ENCODE results near the gene CXCR2.
A peak's percentile ranks its signal among the peaks of the same experiment; 100 is the strongest.
"Not testable (repeated sequence)": the region's sequence is repeated elsewhere in the genome, so short reads cannot be mapped to it uniquely, and the experiment has no call there.

CXCR2 gene

DNA sequence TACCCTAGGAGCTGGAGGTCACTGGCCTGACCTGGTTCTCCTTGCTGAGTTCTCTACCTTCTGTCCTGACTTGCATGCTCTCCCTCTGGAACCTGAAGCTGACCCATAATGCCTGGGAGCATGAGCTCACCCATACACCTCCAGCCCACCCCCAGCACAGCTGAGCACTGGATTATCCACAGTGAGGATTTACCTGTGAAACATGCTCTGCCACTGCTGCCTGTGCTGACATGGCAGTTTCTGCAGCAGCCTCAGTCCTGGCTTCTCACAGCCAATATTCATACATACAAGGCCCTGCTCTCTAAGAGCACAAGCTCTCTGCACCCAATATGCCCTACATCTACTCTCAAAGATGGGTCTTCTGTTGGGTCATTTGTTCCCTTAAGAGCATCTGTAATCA, 5.0 kb downstream of the CXCR2 start:
- no peak for DNase-seq

DNA sequence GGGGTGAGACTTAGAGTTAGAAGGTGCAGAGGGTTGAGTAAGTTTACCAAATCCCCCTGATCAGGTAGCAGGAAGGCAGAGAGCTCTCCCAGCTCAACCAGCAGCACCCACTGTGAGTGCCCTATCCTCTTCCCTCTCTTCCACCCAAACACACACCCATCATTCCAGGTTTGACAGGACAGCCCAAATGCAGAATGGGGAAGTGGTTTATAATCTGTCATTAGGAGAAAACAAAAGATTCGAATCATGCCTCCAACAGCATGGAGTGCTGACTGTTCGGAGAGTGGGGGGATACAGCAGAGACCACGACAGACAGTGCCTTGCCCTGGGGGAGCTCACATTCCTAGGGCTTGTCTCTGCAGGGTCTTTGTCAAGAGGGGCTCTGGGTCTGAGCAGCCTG, 11.7 kb downstream of the CXCR2 start:
- no peak for DNase-seq

DNA sequence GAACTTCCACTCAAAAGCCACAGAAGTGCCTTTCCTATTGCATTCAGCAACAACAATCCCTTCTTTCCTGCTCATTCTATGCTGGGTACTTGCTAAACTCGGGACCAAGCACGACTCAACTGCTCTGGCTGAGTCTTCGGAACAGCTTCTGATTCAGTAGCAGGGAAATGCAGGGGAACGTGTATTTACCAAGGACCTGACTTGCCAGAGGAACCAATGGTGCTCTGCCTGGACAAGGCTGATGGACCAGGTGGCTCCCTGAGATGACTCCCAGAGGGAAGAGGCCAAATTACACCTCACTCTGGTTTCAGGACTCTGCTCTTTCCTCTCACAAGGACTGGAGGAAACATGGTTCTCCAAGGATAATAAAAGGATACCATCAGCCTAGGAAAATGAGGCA, 12.2 kb downstream of the CXCR2 start:
- DNase-seq, result no peak

DNA sequence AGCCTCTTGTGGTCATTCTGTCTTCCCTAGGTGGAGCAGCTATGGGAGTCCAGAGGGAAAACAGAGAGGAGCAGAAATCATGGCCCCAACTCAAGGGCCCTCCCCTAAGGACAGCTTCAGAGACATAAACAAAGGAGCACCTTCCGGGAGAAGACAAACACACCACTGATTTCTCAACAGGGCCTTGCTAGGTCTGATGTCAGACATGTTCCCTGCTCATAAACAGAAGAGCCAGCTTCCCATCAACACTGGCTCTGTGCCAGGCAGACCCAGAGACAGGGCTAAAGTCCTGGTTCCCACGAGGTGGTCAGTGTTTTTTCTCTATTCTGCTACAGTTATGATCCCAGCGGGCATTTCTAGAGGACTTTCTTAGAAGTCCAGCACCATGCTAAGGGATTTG, 19.3 kb downstream of the CXCR2 start:
- DNase-seq, result no peak

DNA sequence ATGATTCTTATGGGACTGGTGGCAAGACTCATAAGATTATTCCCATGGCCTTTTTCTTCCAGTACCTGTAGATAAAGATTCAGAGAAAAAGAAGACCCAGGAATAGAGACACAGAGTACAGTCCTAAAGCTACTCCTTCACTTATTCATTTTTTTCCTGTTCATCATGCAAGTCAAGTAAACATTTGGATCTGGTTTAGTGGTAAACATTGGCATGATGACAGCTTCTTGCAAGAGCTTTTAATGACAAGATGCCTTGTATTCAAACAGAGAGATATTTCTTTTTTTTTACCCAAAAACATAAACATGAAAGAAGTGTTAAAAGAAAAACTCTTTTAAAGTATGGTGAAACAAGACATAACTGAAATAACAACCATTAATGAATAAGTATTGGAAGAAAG, 20.2 kb downstream of the CXCR2 start:
- no peak for DNase-seq

DNA sequence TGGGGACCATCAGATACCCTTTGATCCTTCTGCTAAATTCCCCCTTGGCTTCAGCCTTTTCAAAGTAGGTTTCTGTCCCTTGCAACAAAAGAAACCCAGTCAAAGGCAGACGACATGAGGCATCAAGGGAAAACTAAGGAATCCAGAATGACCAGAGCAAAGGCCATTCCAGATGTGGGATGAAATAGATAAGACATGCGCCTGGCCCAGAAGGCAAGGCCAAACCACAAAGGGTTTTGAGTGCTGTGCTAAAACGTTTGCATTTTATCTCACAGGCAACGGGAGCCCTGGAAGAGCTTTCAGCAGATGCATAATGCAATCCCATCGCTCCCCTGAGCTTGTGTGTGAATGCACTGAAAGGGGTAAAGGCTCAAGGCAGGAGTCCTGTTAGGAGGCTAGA, 23.3 kb downstream of the CXCR2 start:
- no peak for DNase-seq

DNA sequence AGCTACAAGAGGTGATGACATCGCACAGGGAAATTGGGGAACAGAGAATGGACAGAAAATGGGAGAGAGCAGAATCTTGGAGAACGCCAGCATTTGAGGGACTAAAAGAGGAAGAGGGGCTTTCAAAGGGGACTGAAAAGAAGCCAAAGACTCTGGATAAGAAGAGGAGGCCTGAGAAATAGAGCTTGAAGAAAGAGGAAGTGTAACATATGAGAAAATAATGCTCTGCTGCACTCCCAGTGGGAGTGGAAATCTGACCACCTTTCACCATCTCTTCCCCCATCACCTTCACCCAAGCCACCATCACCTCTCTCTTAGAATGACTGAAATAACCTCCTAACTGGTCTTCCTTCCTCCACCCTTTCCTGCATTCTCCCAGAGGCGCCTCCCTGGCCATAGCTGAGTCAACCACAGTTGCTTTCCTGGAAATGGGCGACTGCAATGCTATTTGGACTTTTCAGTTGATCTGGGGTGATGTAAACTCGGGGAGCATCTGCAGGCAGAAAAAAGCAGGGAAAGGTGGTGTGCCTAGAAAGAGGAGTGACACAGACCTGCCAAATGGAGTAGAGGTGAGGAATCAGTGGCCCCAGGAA, 24.1 kb downstream of the CXCR2 start:
- no peak for DNase-seq

DNA sequence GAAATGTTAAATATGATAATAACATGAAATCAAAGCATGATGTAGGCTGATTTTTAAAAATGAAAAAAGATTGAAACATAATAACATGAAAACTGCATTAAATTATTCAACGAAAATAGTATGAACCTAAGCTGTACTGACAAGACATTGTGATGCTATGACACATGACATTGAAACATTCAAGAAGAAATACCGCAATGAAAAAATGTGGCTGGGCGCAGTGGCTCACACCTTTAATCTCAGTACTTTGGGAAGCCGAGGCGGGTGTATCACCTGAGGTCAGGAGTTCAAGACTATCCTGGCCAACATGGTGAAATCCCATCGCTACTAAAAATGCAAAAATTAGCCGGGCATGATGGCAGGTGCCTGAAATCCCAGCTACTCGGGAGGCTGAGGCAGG, 26.3 kb downstream of the CXCR2 start:
- DNase-seq, result no peak

DNA sequence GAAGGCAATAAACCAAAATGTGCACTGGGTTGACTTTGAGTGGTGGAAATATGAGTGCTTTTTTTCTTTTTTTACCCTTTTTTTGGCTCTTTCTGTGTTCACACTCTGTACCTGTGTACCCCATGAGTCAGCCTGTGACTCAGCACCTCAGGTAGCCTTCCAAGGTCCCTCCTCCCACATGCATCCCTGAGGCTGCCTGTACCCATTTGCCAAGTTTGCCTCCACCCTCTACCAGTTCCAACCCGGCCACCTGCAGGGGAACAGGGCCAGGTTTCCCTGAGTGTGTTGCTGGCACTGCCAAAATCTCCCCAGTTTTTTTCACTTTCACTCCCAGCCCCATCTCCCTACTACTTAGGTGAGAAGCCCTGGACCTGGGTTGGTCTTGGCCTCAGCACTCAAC, 26.9 kb downstream of the CXCR2 start:
- DNase-seq, result peak; percentile 4

DNA sequence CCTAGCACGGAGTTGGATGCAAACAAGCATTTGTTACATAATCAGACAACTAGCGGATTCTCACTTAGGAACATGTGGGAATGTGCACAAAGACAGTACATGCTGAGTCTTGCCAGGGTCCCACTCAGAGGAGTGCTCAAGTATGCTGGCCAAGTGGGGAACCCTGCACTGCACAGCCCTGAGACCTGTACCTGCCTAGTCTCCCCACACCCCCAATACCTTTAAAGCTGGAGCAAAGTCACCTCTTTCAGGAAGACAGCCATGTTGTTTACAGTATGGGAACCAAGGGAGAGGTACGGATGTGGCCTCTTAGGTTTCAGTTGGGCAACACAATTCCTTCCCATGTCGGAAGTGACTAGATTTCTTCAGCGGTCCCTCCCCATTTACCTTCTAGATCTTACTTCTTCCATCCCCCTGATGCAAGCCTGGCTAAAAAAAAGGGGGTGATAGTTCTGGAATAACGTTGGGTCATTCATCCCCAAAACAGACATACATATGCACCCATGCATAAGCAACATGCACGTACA, 30.2 kb downstream of the CXCR2 start:
- no peak for DNase-seq

DNA sequence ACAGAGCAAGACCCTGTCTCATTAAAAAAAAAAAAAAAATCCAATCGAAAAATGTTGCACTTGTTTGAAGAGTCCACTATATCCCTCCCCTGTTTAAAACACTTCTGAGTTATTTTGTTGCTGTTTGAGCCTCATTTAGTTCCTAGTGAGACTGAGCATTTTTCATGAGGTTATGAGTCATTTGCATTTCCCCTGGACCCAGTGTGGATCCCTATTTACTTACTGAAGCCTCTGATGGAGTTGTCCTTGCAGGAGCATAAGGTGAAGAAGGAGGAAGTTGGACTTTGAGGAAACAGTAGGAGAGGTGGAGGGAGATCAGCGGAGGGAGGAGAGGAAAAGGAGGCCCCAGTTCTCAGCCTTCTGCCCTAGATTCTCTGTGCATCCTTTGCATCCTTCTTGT, 35.8 kb downstream of the CXCR2 start:
- DNase-seq, result no peak

DNA sequence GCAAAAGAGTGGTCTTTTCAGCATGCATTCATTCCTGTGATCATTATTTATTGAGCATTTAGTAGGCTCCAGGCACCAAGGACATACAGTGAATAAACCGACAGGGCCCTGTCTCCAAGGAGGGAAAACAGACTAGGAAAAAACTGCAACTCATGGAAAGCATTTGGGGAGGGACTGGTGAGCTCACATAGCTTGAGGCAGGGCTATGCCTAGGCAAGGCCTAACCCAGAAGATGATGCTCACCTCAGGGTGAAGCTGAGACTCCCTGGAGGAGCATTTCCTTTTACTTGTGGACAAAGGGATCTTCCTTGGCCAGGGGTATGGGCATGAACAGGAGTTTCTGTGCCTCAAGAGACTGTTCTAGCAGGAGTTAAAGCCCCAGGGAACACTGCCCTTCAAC, 37.0 kb downstream of the CXCR2 start:
- DNase-seq, result no peak

DNA sequence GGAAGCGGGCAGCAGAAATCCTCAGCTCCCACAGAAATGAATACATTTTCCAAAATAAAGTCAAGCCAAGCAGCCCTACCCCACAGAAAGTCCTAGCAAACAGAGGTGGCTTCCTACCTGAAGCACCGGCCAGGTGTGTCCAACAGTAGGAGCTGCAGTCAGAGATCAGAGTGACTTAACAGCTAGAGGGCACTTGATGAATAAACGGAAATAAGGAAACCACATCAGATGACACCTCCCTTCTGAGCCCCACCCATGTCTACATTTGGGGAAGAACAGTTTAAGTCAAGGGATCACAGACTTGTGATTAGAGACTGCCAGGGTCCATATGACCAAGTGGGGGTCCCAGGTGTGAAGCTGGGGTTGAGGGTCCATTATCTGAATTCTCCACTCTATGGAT, 41.0 kb downstream of the CXCR2 start, which contains the start of gene CXCR1:
Gene CXCR1 (minus strand): TSS at position 172 of the 400 bp plus-strand sequence. CDS start 1,751 bp downstream, outside the sequence.
- peak; percentile 9 for DNase-seq

DNA sequence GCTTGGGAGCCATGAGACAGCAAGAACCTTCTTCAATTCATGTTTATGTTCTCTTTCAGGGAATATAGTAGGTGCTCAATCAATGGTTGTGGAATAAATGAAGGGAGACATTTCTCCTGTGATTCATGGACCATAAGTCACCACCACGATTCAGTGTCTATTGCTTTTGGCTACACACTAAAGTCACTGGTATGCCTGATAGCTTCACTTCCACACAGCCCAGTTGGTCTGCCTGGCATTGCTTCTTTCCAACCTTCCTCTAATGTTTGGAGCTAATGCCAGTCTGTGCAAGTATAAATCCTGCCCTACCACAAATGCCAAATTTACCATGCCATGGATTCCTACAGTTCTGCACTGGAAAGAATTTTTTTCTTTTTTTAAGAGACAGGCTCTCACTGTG, 42.2 kb downstream of the CXCR2 start:
- no peak for DNase-seq

DNA sequence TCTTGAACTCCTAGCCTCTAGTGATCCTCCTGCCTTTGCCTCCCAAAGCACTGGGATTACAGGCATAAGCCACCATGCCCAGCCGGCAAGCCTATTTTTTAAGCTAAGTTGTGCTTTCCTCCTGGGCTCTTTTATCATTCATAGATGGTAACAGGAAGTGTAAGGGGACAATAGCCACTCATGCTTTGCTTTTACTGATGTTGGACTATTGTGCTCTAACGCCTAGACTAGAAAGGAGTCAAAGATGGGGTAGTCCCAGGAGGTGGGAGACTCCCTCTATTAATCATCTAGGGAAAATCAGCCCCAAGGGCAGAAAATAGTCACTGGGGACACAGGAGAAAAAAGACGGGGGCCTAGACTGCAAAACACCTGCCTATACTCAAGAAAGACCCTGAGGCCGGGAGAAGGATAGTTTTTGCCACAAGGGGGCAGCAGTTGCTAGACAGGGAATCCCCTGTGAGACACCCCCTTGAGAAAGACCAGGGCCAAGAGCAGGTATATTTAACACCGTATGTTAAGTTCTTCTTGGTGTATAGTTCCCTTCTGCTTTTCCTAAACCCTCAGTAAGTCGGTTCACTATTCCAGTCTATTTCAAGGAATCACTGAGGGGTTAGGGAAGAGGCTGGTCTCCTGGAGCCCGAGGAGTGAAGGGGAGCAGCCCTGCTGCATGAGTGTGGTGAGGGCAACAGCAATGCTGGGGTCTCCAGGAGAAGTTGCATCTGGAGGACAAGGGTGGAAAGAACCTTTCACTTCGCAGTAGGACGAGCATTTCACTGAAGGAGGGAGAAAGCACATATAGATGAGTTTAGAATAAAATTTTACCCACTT, 43.0 kb downstream of the CXCR2 start:
- peak; percentile 80 for DNase-seq

DNA sequence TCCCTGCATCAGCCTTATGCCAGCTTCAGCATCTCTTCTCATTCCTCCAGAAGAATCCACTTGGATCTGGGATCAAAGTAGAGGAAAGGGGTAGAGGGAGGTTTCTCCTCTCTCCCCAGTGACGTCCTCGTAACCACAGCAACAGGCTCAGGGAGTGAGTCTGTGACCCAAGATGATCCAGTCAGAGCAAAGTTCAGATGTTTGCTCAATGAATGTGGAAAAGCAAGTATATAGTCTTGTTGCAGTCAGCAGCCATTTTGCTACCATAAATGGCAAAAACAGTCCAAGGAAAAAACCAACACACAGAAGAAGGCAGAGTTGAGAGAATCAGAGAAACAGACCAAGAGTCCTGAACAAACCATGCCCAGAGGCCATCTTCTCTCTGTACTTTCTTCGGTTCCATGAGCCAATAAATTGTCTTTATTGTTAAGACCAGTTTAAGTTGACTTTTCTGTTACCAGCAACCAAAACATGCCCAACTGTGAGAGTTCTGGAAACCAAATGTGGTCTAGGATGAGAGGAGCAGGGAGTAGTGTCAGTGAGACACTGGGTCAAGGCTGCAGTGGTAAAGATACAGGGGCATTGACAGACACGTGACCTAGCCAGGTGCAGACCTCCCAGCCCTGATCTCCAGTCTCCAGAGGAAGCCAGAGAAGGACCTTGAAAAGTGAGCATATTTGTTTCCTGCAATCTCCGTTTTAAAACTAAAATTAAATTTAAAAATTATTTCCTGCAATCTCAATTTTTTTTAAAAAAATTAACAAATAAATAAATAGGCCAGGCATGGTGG, 44.1 kb downstream of the CXCR2 start:
- DNase-seq, result no peak

DNA sequence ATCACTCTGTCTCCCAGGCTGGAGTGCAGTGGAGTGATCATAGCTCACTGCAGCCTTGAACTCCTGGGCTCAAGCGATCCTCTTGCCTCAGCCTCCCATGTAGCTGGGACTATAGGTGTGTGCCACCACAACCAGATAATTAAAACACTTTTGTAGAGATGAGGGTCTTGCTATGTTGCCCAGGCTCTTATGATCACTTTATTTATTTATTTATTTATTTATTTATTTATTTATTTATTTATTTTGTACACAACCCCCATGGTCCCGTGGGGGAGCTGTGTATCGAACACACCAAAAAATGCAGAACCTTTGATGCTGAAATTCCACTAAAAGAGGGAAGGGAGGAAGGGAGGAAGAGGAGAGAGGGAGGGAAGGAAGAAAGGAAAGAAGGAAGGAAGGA, 45.9 kb downstream of the CXCR2 start:
- DNase-seq, result not testable (repeated sequence)

DNA sequence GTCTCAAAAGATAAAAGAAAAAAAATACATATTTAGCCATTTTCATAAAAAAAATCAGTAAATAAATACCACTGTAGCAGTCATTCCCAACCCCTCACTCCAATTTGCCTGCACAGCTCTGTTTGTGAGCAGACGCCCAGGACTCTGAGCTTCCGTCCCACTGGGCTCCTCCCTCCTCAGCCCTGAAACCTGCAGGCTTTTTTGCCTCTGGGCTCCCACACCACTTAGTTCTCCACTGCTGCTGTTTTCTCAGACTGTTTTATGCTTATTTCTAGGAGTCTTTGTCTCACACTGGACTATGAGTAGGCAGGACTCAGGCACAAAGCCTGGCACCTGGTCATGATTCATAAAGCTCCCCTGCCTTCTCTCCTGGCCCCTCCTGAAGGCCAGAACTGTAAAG, 47.0 kb downstream of the CXCR2 start:
- DNase-seq, result no peak

DNA sequence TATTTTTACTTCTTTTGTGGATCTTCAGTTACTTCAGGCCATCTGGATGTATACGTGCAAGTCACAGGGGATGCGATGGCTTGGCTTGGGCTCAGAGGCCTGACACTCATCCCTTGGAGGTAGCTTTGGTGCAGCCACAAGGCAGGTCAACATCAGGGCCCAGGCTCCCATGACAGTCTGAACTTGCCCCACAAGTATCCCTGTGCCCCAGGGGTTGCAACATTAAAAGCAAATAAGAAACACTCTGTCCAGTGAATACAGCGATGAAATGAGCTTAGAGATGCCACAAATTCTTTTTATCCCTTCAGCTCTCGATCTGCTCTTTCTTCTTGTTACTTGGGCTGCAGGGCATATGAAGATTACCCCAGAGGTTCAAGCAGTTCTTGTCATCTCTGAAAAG, 54.0 kb downstream of the CXCR2 start:
- no peak for DNase-seq

DNA sequence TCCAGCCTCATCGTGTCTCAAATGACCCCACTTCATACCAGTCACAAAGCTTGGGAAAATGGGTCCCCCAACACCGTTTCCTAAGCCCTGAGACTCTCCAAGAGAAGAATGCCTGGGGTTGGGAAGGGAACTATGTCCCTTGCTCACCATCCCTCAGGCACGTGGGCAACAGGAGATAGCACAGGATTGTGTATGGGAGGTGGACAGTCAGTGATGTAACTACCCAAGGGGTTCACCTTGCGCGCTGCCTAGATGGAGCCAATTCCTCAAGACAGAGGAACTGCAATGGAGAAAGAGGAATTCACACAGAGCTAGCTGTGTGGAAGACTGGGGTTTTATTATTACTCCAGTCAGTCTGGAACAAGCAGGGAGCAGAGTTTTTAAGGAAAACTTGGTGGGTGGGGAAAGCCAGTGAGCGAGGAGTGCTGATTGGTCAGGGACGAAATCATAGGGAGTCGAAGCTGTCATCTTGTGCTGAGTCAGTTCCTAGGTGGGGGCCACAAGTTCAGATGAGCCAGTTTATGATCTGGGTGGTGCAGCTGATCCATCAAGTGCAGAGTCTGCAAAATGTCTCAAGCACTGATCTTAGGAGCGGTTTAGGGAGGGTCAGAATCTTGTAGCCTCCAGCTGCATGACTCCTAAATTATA, 54.8 kb downstream of the CXCR2 start:
- no peak for DNase-seq

DNA sequence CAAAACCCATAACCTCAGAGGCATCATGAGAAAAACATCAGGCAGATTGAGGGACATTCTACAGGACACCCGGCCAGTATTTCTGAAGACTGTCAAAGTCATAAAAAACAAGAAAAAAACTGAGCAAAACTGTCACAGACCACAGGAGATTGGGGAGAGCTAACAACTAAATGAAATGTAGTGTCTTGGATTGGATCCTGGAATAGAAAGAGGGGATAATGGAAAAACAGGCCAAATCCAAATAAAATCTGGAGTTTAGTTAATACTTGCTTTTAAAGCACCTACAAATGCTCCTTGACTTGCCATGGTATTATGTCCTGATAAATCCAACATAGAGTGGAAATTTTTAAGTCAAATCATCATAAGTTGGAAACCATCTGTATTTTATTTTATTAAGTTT, 58.5 kb downstream of the CXCR2 start:
- no peak for DNase-seq

DNA sequence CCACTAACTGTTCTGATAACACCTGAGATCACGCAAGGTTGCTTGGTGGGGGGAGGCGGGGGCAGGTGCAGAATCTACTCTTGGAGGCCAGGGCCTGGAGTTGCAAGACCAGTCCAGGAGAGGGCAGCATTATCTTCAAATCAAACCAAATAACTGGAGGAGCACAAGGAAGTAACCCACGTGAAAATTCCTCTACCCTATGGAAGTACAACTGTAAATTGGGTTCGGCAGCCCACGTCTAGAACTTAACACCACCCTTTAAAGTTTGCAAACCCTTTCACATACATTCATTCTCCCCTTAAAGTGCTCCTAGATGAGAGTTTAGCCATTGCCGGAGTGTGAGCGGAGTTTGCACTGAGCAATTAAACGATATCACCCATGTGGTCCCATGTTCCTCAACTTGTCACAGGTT, 60.5 kb downstream of the CXCR2 start:
- DNase-seq, result peak; percentile 77
